ENCODE results near the gene KRT79.

GRCh38 chr12:52810554-52810953, 23.6 kb downstream of the KRT79 start:
- TF ChIP-seq CTCF (IDR thresholded peaks at IDR 0.05; ENCODE audit: poor library complexity) (no peak), EZH2 (IDR thresholded peaks at IDR 0.05; ENCODE audit: borderline replicate concordance) (no peak)
